GM23338 (cell line): Measurements from ENCODE around the gene PIPOX. TPM values are rescaled to one million over a fixed set of nuclear protein-coding genes. Genes with fewer than 3 reads are reported as not detected.
A peak's percentile ranks its signal among the peaks of the same experiment; 100 is the strongest.

Source experiments
- ATAC-seq: fragments of 200-7000 bp; cut with Tn5 transposase; 3 replicates; pipeline ENCODE4 v1.9.1; 2020
- DNase-seq: peaks from one replicate; pipeline ENCODE4 v3.0.0-alpha.2; 2015; ENCODE audit warnings: low spot score
- H2AFZ ChIP-seq: fragments of 200-600 bp; sonication (generic); 2 replicates; pipeline ENCODE4 v1.8.0; 2016; ENCODE audit warnings: antibody characterized with exemption, mild to moderate bottlenecking, moderate library complexity
- H3F3A ChIP-seq: fragments of 200-600 bp; sonication (generic); replicated peaks from 2 replicates; pipeline ENCODE4 v1.8.0; 2017; ENCODE audit warnings: antibody characterized with exemption, mixed run types, low read depth
- H3K27ac ChIP-seq: fragments of 200-600 bp; sonication (generic); 2 replicates; pipeline ENCODE4 v1.6.1; 2016; ENCODE audit warnings: low read depth
- H3K27me3 ChIP-seq: fragments of 200-600 bp; sonication (generic); 2 replicates; pipeline ENCODE4 v1.8.0; 2016; ENCODE audit warnings: mild to moderate bottlenecking, mixed run types, moderate library complexity; ENCODE audit not compliant: insufficient read depth
- H3K36me3 ChIP-seq: fragments of 200-600 bp; sonication (generic); 2 replicates; pipeline ENCODE4 v1.8.0; 2016; ENCODE audit warnings: mild to moderate bottlenecking; ENCODE audit not compliant: insufficient read depth
- H3K4me1 ChIP-seq: fragments of 200-600 bp; sonication (generic); 2 replicates; pipeline ENCODE4 v1.8.0; 2016; ENCODE audit warnings: mild to moderate bottlenecking, moderate library complexity; ENCODE audit not compliant: insufficient read depth
- H3K4me2 ChIP-seq: fragments of 200-600 bp; sonication (generic); 2 replicates; pipeline ENCODE4 v1.7.1; 2017; ENCODE audit warnings: mixed run types
- H3K4me3 ChIP-seq: fragments of 200-600 bp; sonication (generic); 2 replicates; pipeline ENCODE4 v1.6.1; 2016; ENCODE audit warnings: mixed run types
- H3K79me2 ChIP-seq: fragments of 200-600 bp; sonication (generic); replicated peaks from 2 replicates; pipeline ENCODE4 v1.8.0; 2017; ENCODE audit warnings: mild to moderate bottlenecking; ENCODE audit not compliant: insufficient read depth
- H3K9me2 ChIP-seq: fragments of 200-600 bp; sonication (generic); 2 replicates; pipeline ENCODE4 v1.8.0; 2017; ENCODE audit not compliant: insufficient read depth
- H4K20me1 ChIP-seq: fragments of 200-600 bp; sonication (generic); replicated peaks from 2 replicates; pipeline ENCODE4 v1.8.0; 2017; ENCODE audit warnings: mild to moderate bottlenecking; ENCODE audit not compliant: insufficient read depth
- H3K27ac Mint-ChIP-seq: 2 replicates; pipeline ENCODE4 v1.8.0; 2020; ENCODE audit warnings: inconsistent platforms, mild to moderate bottlenecking, moderate library complexity, mixed read lengths
- H3K27me3 Mint-ChIP-seq: 3 replicates; pipeline ENCODE4 v1.8.0; 2022; ENCODE audit warnings: low read depth, mild to moderate bottlenecking, moderate library complexity, mixed read lengths, inconsistent platforms; ENCODE audit not compliant: insufficient read depth, poor library complexity
- H3K36me3 Mint-ChIP-seq: 3 replicates; pipeline ENCODE4 v1.8.0; 2021; ENCODE audit warnings: low read depth, mild to moderate bottlenecking, inconsistent platforms, moderate library complexity, mixed read lengths
- H3K4me1 Mint-ChIP-seq: 3 replicates; pipeline ENCODE4 v1.8.0; 2020; ENCODE audit warnings: mild to moderate bottlenecking, inconsistent platforms, mixed read lengths
- H3K4me3 Mint-ChIP-seq: 3 replicates; pipeline ENCODE4 v1.8.0; 2021; ENCODE audit warnings: moderate library complexity, mild to moderate bottlenecking, inconsistent platforms, mixed read lengths
- H3K9me3 Mint-ChIP-seq: 3 replicates; pipeline ENCODE4 v1.8.0; 2020; ENCODE audit warnings: moderate library complexity, mild to moderate bottlenecking, inconsistent platforms, mixed read lengths
- CREB1 ChIP-seq: fragments of 250-450 bp; sonication (Bioruptor Pico); IDR thresholded peaks from 2 replicates; pipeline ENCODE4 v1.5.0; 2020; ENCODE audit warnings: low read depth, mild to moderate bottlenecking, moderate library complexity
- ETS1 ChIP-seq: IDR thresholded peaks from 2 replicates; pipeline ENCODE4 v1.6.1; 2016; ENCODE audit warnings: antibody characterized with exemption
- EZH2 ChIP-seq: fragments of 200-600 bp; sonication (generic); IDR thresholded peaks from one replicate; pipeline ENCODE4 v1.8.0; 2017; ENCODE audit warnings: antibody characterized with exemption, mild to moderate bottlenecking, low read depth; ENCODE audit not compliant: unreplicated experiment
- EZH2phosphoT487 ChIP-seq: fragments of 200-600 bp; sonication (generic); IDR thresholded peaks from one replicate; pipeline ENCODE4 v1.8.1; 2018; ENCODE audit warnings: antibody characterized with exemption; ENCODE audit not compliant: unreplicated experiment
- JUNB ChIP-seq: IDR thresholded peaks from one replicate; pipeline ENCODE4 v1.6.1; 2016; ENCODE audit warnings: antibody characterized with exemption; ENCODE audit not compliant: unreplicated experiment
- NANOG ChIP-seq: IDR thresholded peaks from 2 replicates; pipeline ENCODE4 v1.6.1; 2016; ENCODE audit warnings: antibody characterized with exemption, borderline replicate concordance
- POLR2AphosphoS5 ChIP-seq: IDR thresholded peaks from 2 replicates; pipeline ENCODE4 v1.6.1; 2016; ENCODE audit warnings: antibody characterized with exemption, low read depth
- REST ChIP-seq: IDR thresholded peaks from one replicate; pipeline ENCODE4 v1.6.1; 2018; ENCODE audit warnings: antibody characterized with exemption; ENCODE audit not compliant: unreplicated experiment
- ZNF331 ChIP-seq: fragments of 250-450 bp; sonication (Bioruptor Pico); IDR thresholded peaks from 2 replicates; pipeline ENCODE4 v1.5.0; 2020; ENCODE audit warnings: low read depth, mild to moderate bottlenecking, moderate library complexity
- polyA plus RNA-seq: library from polyadenylated mRNA; unstranded; fragments of >200 nt; fragmentation: Nextera tagmentation; extraction: Ambion mirVana; gene quantifications from 2 replicates; pipeline ENCODE4 v1.2.1, GENCODE V29; 2016
- total RNA-seq: library from RNA; depleted of rRNA; stranded (reverse); fragments of >200 nt; shearing (Covaris generic); gene quantifications from 2 replicates; pipeline ENCODE4 v1.2.3, GENCODE V29; 2014

The PIPOX gene
- total and polyA plus RNA-seq, 2 experiments from 2014 or later, result 22.6 to 34.6 TPM

GRCh38 chr17:29051194-29051593 lies 8.3 kb downstream of the PIPOX start (continued):
- TF ChIP-seq REST (no peak), EZH2 (no peak), ZNF331 (no peak), EZH2phosphoT487 (no peak)

GRCh38 chr17:29051731-29052130 lies 8.8 kb downstream of the PIPOX start:
- no peak overlapping the region for H3K4me3 ChIP-seq
- peaks cover 28% of the 10 kb centered on the region for H3K4me1 Mint-ChIP-seq
- TF ChIP-seq JUNB (no peak), POLR2AphosphoS5 (no peak), ETS1 (no peak), EZH2phosphoT487 (no peak), ZNF331 (no peak), CREB1 (CRISPR knock-in tag) (no peak), REST (no peak), NANOG (no peak)
- no peaks in the 10 kb centered on the region for H3K9me3 Mint-ChIP-seq
- no peak overlapping the region for H3K4me3 Mint-ChIP-seq
- peak overlapping the region; percentile 45; the same call in 1 of the 2 replicates for H3K27ac ChIP-seq
- H3K27me3 ChIP-seq, result no peaks in the 10 kb centered on the region
- no peak overlapping the region for H3K27ac Mint-ChIP-seq
- H3K4me2 ChIP-seq, result no peak overlapping the region
- H3K4me1 ChIP-seq, result peaks cover 20% of the 10 kb centered on the region
- no peaks in the 10 kb centered on the region for H3K79me2 ChIP-seq
- ATAC-seq (no peak), DNase-seq (no peak)
- H3K36me3 ChIP-seq, result no peaks in the 10 kb centered on the region
- peaks cover 10% of the 10 kb centered on the region for H3K27me3 Mint-ChIP-seq
- no peaks in the 10 kb centered on the region for H4K20me1 ChIP-seq
- no peaks in the 10 kb centered on the region for H3F3A ChIP-seq
- H2AFZ ChIP-seq, result no peak overlapping the region
- peaks cover 14% of the 10 kb centered on the region for H3K36me3 Mint-ChIP-seq
- H3K9me2 ChIP-seq, result peaks cover 5% of the 10 kb centered on the region; the same call in 1 of the 2 replicates
